H1 (cell line): ENCODE data around the gene TNS2. TPM values are rescaled to one million over a fixed set of nuclear protein-coding genes. Genes with fewer than 3 reads are reported as not detected.

Source experiments
- CHD2 ChIP-seq: IDR thresholded peaks from 2 replicates; pipeline ENCODE4 v1.6.1; 2012; ENCODE audit warnings: low read length, improper control_type of control experiment
- CHD7 ChIP-seq: fragments of 300-600 bp; sonication (generic); IDR thresholded peaks from 2 replicates; pipeline ENCODE4 v1.7.1; 2012; ENCODE audit warnings: low read length, moderate library complexity, mild to moderate bottlenecking, inconsistent platforms; ENCODE audit not compliant: insufficient replicate concordance
- EP300 ChIP-seq, 2 experiments: IDR thresholded peaks; 1 replicate in 1 of 2; 2 replicates in 1 of 2; pipeline ENCODE4 v1.6.1; 2011 to 2012; ENCODE audit warnings: low read depth in 2 of 2, low read length in 2 of 2, mild to moderate bottlenecking in 2 of 2, borderline replicate concordance in 1 of 2, inconsistent platforms in 1 of 2, moderate library complexity in 1 of 2
- GTF2F1 ChIP-seq: IDR thresholded peaks from 2 replicates; pipeline ENCODE4 v1.6.1; 2012; ENCODE audit warnings: low read depth, low read length, improper control_type of control experiment, borderline replicate concordance
- JUND ChIP-seq: IDR thresholded peaks from 2 replicates; pipeline ENCODE4 v1.6.1; 2011; ENCODE audit warnings: mild to moderate bottlenecking, improper control_type of control experiment, low read length
- MAX ChIP-seq: IDR thresholded peaks from 2 replicates; pipeline ENCODE4 v1.6.1; 2012; ENCODE audit warnings: inconsistent platforms
- RFX5 ChIP-seq: IDR thresholded peaks from 2 replicates; pipeline ENCODE4 v1.6.1; 2011; ENCODE audit warnings: low read depth, low read length, improper control_type of control experiment, borderline replicate concordance
- SRF ChIP-seq: IDR thresholded peaks from 2 replicates; pipeline ENCODE4 v1.6.1; 2011; ENCODE audit warnings: mild to moderate bottlenecking, low read depth, low read length, moderate library complexity
- polyA plus RNA-seq, 7 experiments: library from polyadenylated mRNA; depleted of rRNA in 3 of 7; stranded (reverse) in 5 of 7; unstranded in 2 of 7; fragments of >200 nt in 5 of 7; fragments of 200-250 nt in 2 of 7; gene quantifications; 1 replicate in 5 of 7; 2 replicates in 1 of 7; 4 replicates in 1 of 7; pipeline versions ENCODE4 v1.2.1 to v1.2.3, GENCODE V29; 2011 to 2013; ENCODE audit warnings: missing spikeins in 2 of 7, mixed read lengths in 2 of 7
- total RNA-seq: library from RNA; stranded (reverse); fragmentation: NEBNext Ultra II Directional; extraction: Animal tissue kit (Norgen Biotek cat#: 25700); gene quantifications from 2 replicates; pipeline ENCODE4 v1.2.1, GENCODE V29; 2021
- TF ChIP-seq, protein P1 (sequence below): IDR thresholded peaks from 2 replicates; pipeline ENCODE4 v1.6.1; 2011; ENCODE audit warnings: low read depth, mild to moderate bottlenecking, low read length; ENCODE audit not compliant: insufficient read depth

Gene TNS2
- total and polyA plus RNA-seq, 2 of the 8 experiments (the other 6 are each of a cell fraction or from before 2014, with no cell fraction given) = 2.8 to 4.7 TPM

DNA sequence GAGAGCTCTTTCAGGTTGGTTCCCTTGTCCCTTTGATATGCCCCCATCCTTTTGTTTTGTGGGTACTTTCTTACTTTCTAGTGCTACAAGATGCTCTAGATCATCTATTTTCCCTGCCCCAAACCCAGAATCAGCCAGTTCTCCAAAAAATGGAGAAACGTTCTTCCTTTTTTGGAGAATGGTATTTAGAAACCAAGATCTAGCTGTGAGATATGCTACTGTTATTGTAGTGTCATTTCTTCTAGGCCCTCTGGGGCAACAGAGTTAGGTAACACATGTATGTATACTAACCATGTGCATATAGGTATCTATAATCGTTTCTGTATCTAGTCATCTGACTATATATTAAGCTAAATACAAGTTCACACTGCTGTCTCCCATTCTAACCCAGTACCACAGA, 40.7 kb downstream of the TNS2 start (continued):
- TF ChIP-seq CHD7 (no peak), GTF2F1 (no peak), CHD2 (no peak), RFX5 (no peak), EP300 (IDR thresholded peaks at IDR 0.05; ENCODE audit: borderline replicate concordance in 1 of 2, low read depth in 2 of 2, low read length in 2 of 2) (no peak), JUND (no peak), SRF (no peak), MAX (no peak)
- TF ChIP-seq, protein P1, sequence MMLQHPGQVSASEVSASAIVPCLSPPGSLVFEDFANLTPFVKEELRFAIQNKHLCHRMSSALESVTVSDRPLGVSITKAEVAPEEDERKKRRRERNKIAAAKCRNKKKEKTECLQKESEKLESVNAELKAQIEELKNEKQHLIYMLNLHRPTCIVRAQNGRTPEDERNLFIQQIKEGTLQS = no peak
